Body of pancreas (tissue), 4 donors: ENCODE measurements around the gene SNX18.

Experiments used
- CTCF ChIP-seq, 7 experiments: fragments of 450-650 bp in 4 of 7; fragments of 200-600 bp in 3 of 7; sonication (generic) in 3 of 7; IDR thresholded peaks; one replicate each; pipeline ENCODE4 v1.5.1; 2016 to 2019; ENCODE audit warnings: antibody characterized with exemption in 7 of 7
- POLR2A ChIP-seq, 3 donors: fragments of 450-650 bp; IDR thresholded peaks; one replicate each; pipeline ENCODE4 v1.6.1; 2016; ENCODE audit warnings: antibody characterized with exemption in 3 of 3, mild to moderate bottlenecking in 2 of 3

GRCh38 chr5:54517174-54517511, 416 bp upstream of the SNX18 start:
- TF ChIP-seq CTCF (IDR thresholded peaks at IDR 0.05) (no peak), POLR2A (IDR thresholded peaks at IDR 0.05) (no peak)
